Activated naive CD8-positive, alpha-beta T cell treated with anti-CD3 and anti-CD28 coated beads, Interleukin-2, amount 10 ng/mL, durations not matched to agents 7 days and 5 days (primary cell): ENCODE measurements around the gene TNFRSF1B. TPM values are rescaled to one million over a fixed set of nuclear protein-coding genes. Genes with fewer than 3 reads are reported as not detected.

ENCODE experiments used
- ATAC-seq: fragments of 150-1000 bp; cut with Tn5 transposase; one replicate; pipeline ENCODE4 v1.10.0; 2021; ENCODE audit warnings: low read depth, moderate library complexity
- POLR2A ChIA-PET: fragments of 350-600 bp; sonication (Branson Sonifier 250); formaldehyde crosslinking; loops from one replicate; lab custom pipeline; 2021; ENCODE audit warnings: antibody characterized with exemption; lab: Charles Lee
- DNase-seq: peaks from one replicate; pipeline ENCODE4 v3.0.0; 2021
- H3K27ac Mint-ChIP-seq: one replicate; pipeline ENCODE4 v1.8.0; 2022; ENCODE audit warnings: mild to moderate bottlenecking, mixed read lengths
- H3K27me3 Mint-ChIP-seq: one replicate; pipeline ENCODE4 v1.8.0; 2022; ENCODE audit warnings: mild to moderate bottlenecking, moderate library complexity, mixed read lengths
- H3K36me3 Mint-ChIP-seq: one replicate; pipeline ENCODE4 v1.8.0; 2021; ENCODE audit warnings: mild to moderate bottlenecking, mixed read lengths
- H3K4me1 Mint-ChIP-seq: one replicate; pipeline ENCODE4 v1.8.0; 2021; ENCODE audit warnings: mixed read lengths
- H3K4me3 Mint-ChIP-seq: one replicate; pipeline ENCODE4 v1.8.0; 2022; ENCODE audit warnings: mild to moderate bottlenecking, moderate library complexity, mixed read lengths
- H3K9me3 Mint-ChIP-seq: one replicate; pipeline ENCODE4 v1.8.0; 2021; ENCODE audit warnings: mixed read lengths
- total RNA-seq, 2 experiments: library from RNA; stranded (reverse); gene quantifications; one replicate each; pipeline ENCODE4 v1.2.3, GENCODE V29; 2021

Gene TNFRSF1B
- total RNA-seq, 2 experiments from 2014 or later = 215 to 246 TPM

GRCh38 chr1:12153181-12153785, 13.5 kb upstream of the TNFRSF1B start:
- ATAC-seq = no peak
- Mint-ChIP-seq H3K27ac (peak overlapping the region; percentile 99), H3K9me3 (peaks cover 1% of the 10 kb centered on the region), H3K4me3 (peak overlapping the region; percentile 18), H3K4me1 (peaks cover 84% of the 10 kb centered on the region), H3K27me3 (no peaks in the 10 kb centered on the region), H3K36me3 (peaks cover 13% of the 10 kb centered on the region)
- POLR2A ChIA-PET = interaction anchor here (4.0 to 7.2 kb wide), 3 partner anchors 8 to 25 kb away, joined by 14 to 108 read pairs (median 67); partner anchors contain the start of gene TNFRSF1B
- DNase-seq = no peak

- peaks cover 9% of the 10 kb centered on the region for H3K36me3 Mint-ChIP-seq
- POLR2A ChIA-PET = interaction anchor here (0.6 to 4.0 kb wide), 5 partner anchors 10 to 355 kb away, joined by 3 to 14 read pairs (median 4); partner anchors contain the start of gene TNFRSF1B
- ATAC-seq = no peak
These were observed 11.5 kb upstream of the TNFRSF1B start for GRCh38 chr1:12155328-12155727.

GRCh38 chr1:12157366-12158231, 9.2 kb upstream of the TNFRSF1B start:
- POLR2A ChIA-PET = interaction anchor here (1.1 to 2.3 kb wide), 6 partner anchors 9 to 20 kb away, joined by 3 to 14 read pairs (median 6); partner anchors contain the start of gene TNFRSF1B
- ATAC-seq (peak; percentile 28), DNase-seq (no peak)
- Mint-ChIP-seq H3K9me3 (no peaks in the 10 kb centered on the region), H3K27me3 (no peaks in the 10 kb centered on the region), H3K4me1 (peaks cover 76% of the 10 kb centered on the region), H3K36me3 (peaks cover 5% of the 10 kb centered on the region), H3K4me3 (peak overlapping the region; percentile 63), H3K27ac (peak overlapping the region; percentile 96)

More at GRCh38 chr1:12155328-12155727, 11.5 kb upstream of the TNFRSF1B start:
- Mint-ChIP-seq H3K27ac (peak overlapping the region; percentile 80), H3K4me1 (peaks cover 75% of the 10 kb centered on the region), H3K27me3 (no peaks in the 10 kb centered on the region), H3K9me3 (no peaks in the 10 kb centered on the region), H3K4me3 (peak overlapping the region; percentile 14)
- no peak for DNase-seq

- no peaks in the 10 kb centered on the region for H3K27me3 Mint-ChIP-seq
- peak overlapping the region; percentile 96 for H3K27ac Mint-ChIP-seq
- no peak for DNase-seq
- peaks cover 5% of the 10 kb centered on the region for H3K36me3 Mint-ChIP-seq
- no peak for ATAC-seq
- H3K9me3 Mint-ChIP-seq = no peaks in the 10 kb centered on the region
- H3K4me1 Mint-ChIP-seq = peaks cover 75% of the 10 kb centered on the region
- peak overlapping the region; percentile 63 for H3K4me3 Mint-ChIP-seq
- POLR2A ChIA-PET = interaction anchor here (0.7 to 4.3 kb wide), 7 partner anchors 8 to 294 kb away, joined by 4 to 40 read pairs (median 9); partner anchors contain the start of gene TNFRSF1B
These were observed 8.3 kb upstream of the TNFRSF1B start for GRCh38 chr1:12158357-12159092.

GRCh38 chr1:12159816-12160215, 7.0 kb upstream of the TNFRSF1B start:
- H3K36me3 Mint-ChIP-seq = peaks cover 5% of the 10 kb centered on the region
- no peaks in the 10 kb centered on the region for H3K9me3 Mint-ChIP-seq

GRCh38 chr1:12161324-12161661, 5.5 kb upstream of the TNFRSF1B start:
- POLR2A ChIA-PET = interaction anchor here (1.1 to 4.9 kb wide), 8 partner anchors 10 to 253 kb away, joined by 3 to 108 read pairs (median 10); no protein-coding TSS in a partner anchor
- peak; percentile 12 for ATAC-seq
- H3K27ac Mint-ChIP-seq = peak overlapping the region; percentile 98
- no peaks in the 10 kb centered on the region for H3K9me3 Mint-ChIP-seq
- H3K4me3 Mint-ChIP-seq = peak overlapping the region; percentile 74
- no peak for DNase-seq
- peaks cover 72% of the 10 kb centered on the region for H3K4me1 Mint-ChIP-seq
- H3K36me3 Mint-ChIP-seq = peaks cover 1% of the 10 kb centered on the region
- no peaks in the 10 kb centered on the region for H3K27me3 Mint-ChIP-seq

More at GRCh38 chr1:12159816-12160215, 7.0 kb upstream of the TNFRSF1B start:
- ATAC-seq = no peak
- Mint-ChIP-seq H3K27ac (peak overlapping the region; percentile 96), H3K4me3 (peak overlapping the region; percentile 82), H3K27me3 (no peaks in the 10 kb centered on the region), H3K4me1 (peaks cover 80% of the 10 kb centered on the region)
- no peak for DNase-seq
- POLR2A ChIA-PET = interaction anchor here (0.6 to 4.9 kb wide), 10 partner anchors 9 to 878 kb away, joined by 3 to 108 read pairs (median 4); partner anchors contain the start of gene DHRS3

- H3K4me3 Mint-ChIP-seq = peak overlapping the region; percentile 74
- no peaks in the 10 kb centered on the region for H3K9me3 Mint-ChIP-seq
- H3K36me3 Mint-ChIP-seq = peaks cover 1% of the 10 kb centered on the region
- peak; percentile 74 for DNase-seq
- no peaks in the 10 kb centered on the region for H3K27me3 Mint-ChIP-seq
- ATAC-seq = peak; percentile 88
- POLR2A ChIA-PET = interaction anchor here (1.0 to 4.9 kb wide), 9 partner anchors 10 to 254 kb away, joined by 3 to 108 read pairs (median 7); no protein-coding TSS in a partner anchor
- peaks cover 72% of the 10 kb centered on the region for H3K4me1 Mint-ChIP-seq
- peak overlapping the region; percentile 98 for H3K27ac Mint-ChIP-seq
These were observed 4.9 kb upstream of the TNFRSF1B start for GRCh38 chr1:12161662-12162458.

GRCh38 chr1:12162459-12163137, 4.2 kb upstream of the TNFRSF1B start:
- no peak for DNase-seq
- no peak for ATAC-seq
- H3K27me3 Mint-ChIP-seq = no peaks in the 10 kb centered on the region
- peaks cover 3% of the 10 kb centered on the region for H3K36me3 Mint-ChIP-seq
- POLR2A ChIA-PET = interaction anchor here (1.0 to 4.9 kb wide), 8 partner anchors 9 to 255 kb away, joined by 3 to 108 read pairs (median 10); no protein-coding TSS in a partner anchor
- peaks cover 66% of the 10 kb centered on the region for H3K4me1 Mint-ChIP-seq
- H3K27ac Mint-ChIP-seq = peak overlapping the region; percentile 98
- H3K4me3 Mint-ChIP-seq = peak overlapping the region; percentile 74
- H3K9me3 Mint-ChIP-seq = no peaks in the 10 kb centered on the region

- Mint-ChIP-seq H3K4me3 (no peak overlapping the region), H3K9me3 (no peaks in the 10 kb centered on the region), H3K4me1 (peaks cover 63% of the 10 kb centered on the region), H3K36me3 (peaks cover 9% of the 10 kb centered on the region), H3K27ac (peak overlapping the region; percentile 98), H3K27me3 (no peaks in the 10 kb centered on the region)
- POLR2A ChIA-PET = interaction anchor here (2.6 to 4.9 kb wide), 4 partner anchors 9 to 17 kb away, joined by 12 to 108 read pairs (median 32); no protein-coding TSS in a partner anchor
- ATAC-seq (no peak), DNase-seq (no peak)
These were observed 3.6 kb upstream of the TNFRSF1B start for GRCh38 chr1:12163210-12163609.

- Mint-ChIP-seq H3K4me3 (no peak overlapping the region), H3K36me3 (peaks cover 18% of the 10 kb centered on the region), H3K27me3 (no peaks in the 10 kb centered on the region), H3K4me1 (peaks cover 62% of the 10 kb centered on the region), H3K9me3 (no peaks in the 10 kb centered on the region), H3K27ac (peak overlapping the region; percentile 60)
- ATAC-seq = no peak
- no peak for DNase-seq
- POLR2A ChIA-PET = interaction anchor here (1.0 to 2.8 kb wide), 4 partner anchors 10 to 255 kb away, joined by 3 to 14 read pairs (median 4); no protein-coding TSS in a partner anchor
These were observed 2.6 kb upstream of the TNFRSF1B start for GRCh38 chr1:12164210-12164609.

- no peak overlapping the region for H3K4me3 Mint-ChIP-seq
- no peak overlapping the region for H3K27ac Mint-ChIP-seq
- H3K4me1 Mint-ChIP-seq = peaks cover 67% of the 10 kb centered on the region
- no peaks in the 10 kb centered on the region for H3K27me3 Mint-ChIP-seq
- DNase-seq = no peak
- no peak for ATAC-seq
- H3K9me3 Mint-ChIP-seq = no peaks in the 10 kb centered on the region
- peaks cover 25% of the 10 kb centered on the region for H3K36me3 Mint-ChIP-seq
- POLR2A ChIA-PET = interaction anchor here (1.0 to 5.5 kb wide), 6 partner anchors 11 to 256 kb away, joined by 3 to 44 read pairs (median 4); no protein-coding TSS in a partner anchor
These were observed 1.4 kb upstream of the TNFRSF1B start for GRCh38 chr1:12165342-12165741.
